ENCODE data around the gene PPP1R12B.
"Not testable (repeated sequence)": the region's sequence is repeated elsewhere in the genome, so short reads cannot be mapped to it uniquely, and the experiment has no call there.

GRCh38 chr1:202619012-202619411, 270.5 kb downstream of the PPP1R12B start:
- TF ChIP-seq, protein P1, sequence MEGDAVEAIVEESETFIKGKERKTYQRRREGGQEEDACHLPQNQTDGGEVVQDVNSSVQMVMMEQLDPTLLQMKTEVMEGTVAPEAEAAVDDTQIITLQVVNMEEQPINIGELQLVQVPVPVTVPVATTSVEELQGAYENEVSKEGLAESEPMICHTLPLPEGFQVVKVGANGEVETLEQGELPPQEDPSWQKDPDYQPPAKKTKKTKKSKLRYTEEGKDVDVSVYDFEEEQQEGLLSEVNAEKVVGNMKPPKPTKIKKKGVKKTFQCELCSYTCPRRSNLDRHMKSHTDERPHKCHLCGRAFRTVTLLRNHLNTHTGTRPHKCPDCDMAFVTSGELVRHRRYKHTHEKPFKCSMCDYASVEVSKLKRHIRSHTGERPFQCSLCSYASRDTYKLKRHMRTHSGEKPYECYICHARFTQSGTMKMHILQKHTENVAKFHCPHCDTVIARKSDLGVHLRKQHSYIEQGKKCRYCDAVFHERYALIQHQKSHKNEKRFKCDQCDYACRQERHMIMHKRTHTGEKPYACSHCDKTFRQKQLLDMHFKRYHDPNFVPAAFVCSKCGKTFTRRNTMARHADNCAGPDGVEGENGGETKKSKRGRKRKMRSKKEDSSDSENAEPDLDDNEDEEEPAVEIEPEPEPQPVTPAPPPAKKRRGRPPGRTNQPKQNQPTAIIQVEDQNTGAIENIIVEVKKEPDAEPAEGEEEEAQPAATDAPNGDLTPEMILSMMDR (IDR thresholded peaks at IDR 0.05): not testable (repeated sequence)
- not testable (repeated sequence) for TF ChIP-seq POLR2A, EP300 (IDR thresholded peaks at IDR 0.05)
